HepG2 (cell line): ENCODE measurements around the gene LRRC45. TPM values are rescaled to one million over a fixed set of nuclear protein-coding genes. Genes with fewer than 3 reads are reported as not detected.

Source experiments
- AHR ChIP-seq: IDR thresholded peaks from 2 replicates; pipeline ENCODE4 v1.6.1; 2018; ENCODE audit warnings: missing genetic modification reagents, missing compliant biosample characterization
- HES4 ChIP-seq: sonication (generic); formaldehyde crosslinking; IDR thresholded peaks from 2 replicates; pipeline ENCODE4 v1.9.0; 2021; ENCODE audit warnings: mild to moderate bottlenecking, missing genetic modification reagents, borderline replicate concordance
- MED8 ChIP-seq: sonication (generic); formaldehyde crosslinking; IDR thresholded peaks from 2 replicates; pipeline ENCODE4 v1.8.1; 2023; ENCODE audit warnings: mild to moderate bottlenecking, missing genetic modification reagents; ENCODE audit not compliant: insufficient replicate concordance
- NPAS2 ChIP-seq: sonication (generic); formaldehyde crosslinking; IDR thresholded peaks from 2 replicates; pipeline ENCODE4 v1.8.0; 2022; ENCODE audit warnings: mild to moderate bottlenecking, missing genetic modification reagents, borderline replicate concordance
- RCOR2 ChIP-seq: IDR thresholded peaks from 2 replicates; pipeline ENCODE4 v1.6.1; 2016; ENCODE audit warnings: missing biosample characterization, missing genetic modification reagents
- SNRNP70 ChIP-seq: fragments of 200-400 bp; formaldehyde crosslinking; IDR thresholded peaks from 2 replicates; pipeline ENCODE4 v1.6.1; 2017; ENCODE audit warnings: mild to moderate bottlenecking, low read depth, low read length, moderate library complexity
- SOX5 ChIP-seq: IDR thresholded peaks from 2 replicates; pipeline ENCODE4 v1.6.1; 2016; ENCODE audit warnings: borderline replicate concordance
- TAF1 ChIP-seq: sonication (generic); formaldehyde crosslinking; IDR thresholded peaks from 2 replicates; pipeline ENCODE4 v1.4.0; 2020; ENCODE audit warnings: missing genetic modification reagents
- YY1 ChIP-seq: IDR thresholded peaks from 2 replicates; pipeline ENCODE4 v1.6.1; 2011; ENCODE audit warnings: low read length, low read depth, moderate library complexity, mild to moderate bottlenecking; ENCODE audit not compliant: insufficient read depth, insufficient replicate concordance
- ZIK1 ChIP-seq: sonication (generic); formaldehyde crosslinking; IDR thresholded peaks from 2 replicates; pipeline ENCODE4 v1.5.0; 2020; ENCODE audit warnings: mild to moderate bottlenecking, low read depth, missing genetic modification reagents, borderline replicate concordance
- ZNF292 ChIP-seq: sonication (generic); formaldehyde crosslinking; IDR thresholded peaks from 2 replicates; pipeline ENCODE4 v1.8.1; 2022; ENCODE audit warnings: mild to moderate bottlenecking, low read depth, missing genetic modification reagents, borderline replicate concordance
- ZNF749 ChIP-seq: sonication (generic); formaldehyde crosslinking; IDR thresholded peaks from 2 replicates; pipeline ENCODE4 v1.8.0; 2022; ENCODE audit warnings: mild to moderate bottlenecking, missing genetic modification reagents, moderate library complexity, borderline replicate concordance
- ZNF775 ChIP-seq: sonication (generic); formaldehyde crosslinking; IDR thresholded peaks from 2 replicates; pipeline ENCODE4 v1.4.0; 2020; ENCODE audit warnings: missing genetic modification reagents, mild to moderate bottlenecking, moderate library complexity, borderline replicate concordance
- ZNF782 ChIP-seq: sonication (generic); formaldehyde crosslinking; IDR thresholded peaks from 2 replicates; pipeline ENCODE4 v1.4.0; 2020; ENCODE audit warnings: missing genetic modification reagents, mild to moderate bottlenecking, borderline replicate concordance
- ZNF839 ChIP-seq: sonication (generic); formaldehyde crosslinking; IDR thresholded peaks from 2 replicates; pipeline ENCODE4 v1.4.0; 2020; ENCODE audit warnings: missing genetic modification reagents, mild to moderate bottlenecking, borderline replicate concordance
- ZSCAN31 ChIP-seq: sonication (generic); formaldehyde crosslinking; IDR thresholded peaks from 2 replicates; pipeline ENCODE4 v1.5.0; 2020; ENCODE audit warnings: low read depth, mild to moderate bottlenecking, missing genetic modification reagents
- polyA plus RNA-seq, 8 experiments: library from polyadenylated mRNA; depleted of rRNA in 3 of 8; stranded (reverse) in 7 of 8; unstranded in 1 of 8; fragments of >200 nt; fragmentation: Illumina TruSeq in 4 of 8; extraction: Trizol in 4 of 8; gene quantifications; 2 replicates each; pipeline versions ENCODE4 v1.2.1 to v1.2.3, GENCODE V29; 2011 to 2016; ENCODE audit warnings: low read depth in 4 of 8, missing spikeins in 1 of 8, mixed read lengths in 1 of 8; ENCODE audit not compliant: insufficient read depth in 1 of 8
- total RNA-seq, 5 experiments: library from RNA; depleted of rRNA; stranded (reverse); fragments of >200 nt; fragmentation: Illumina TruSeq; extraction: Trizol; gene quantifications; 2 replicates each; pipeline ENCODE4 v1.2.3, GENCODE V29; 2016; ENCODE audit warnings: low read depth in 1 of 5
- TF ChIP-seq, protein P1 (sequence below): IDR thresholded peaks from 2 replicates; pipeline ENCODE4 v1.6.1; 2016
- TF ChIP-seq, protein P2 (sequence below): sonication (generic); formaldehyde crosslinking; IDR thresholded peaks from 2 replicates; pipeline ENCODE4 v1.4.0; 2020; ENCODE audit warnings: missing genetic modification reagents
- TF ChIP-seq, protein P3 (sequence below): sonication (generic); formaldehyde crosslinking; IDR thresholded peaks from 2 replicates; pipeline ENCODE4 v1.4.0; 2020; ENCODE audit warnings: missing genetic modification reagents, low read depth, mild to moderate bottlenecking, borderline replicate concordance
- TF ChIP-seq, protein P4 (sequence below): sonication (generic); formaldehyde crosslinking; conservative IDR thresholded peaks from 2 replicates; pipeline ENCODE4 v1.5.0; 2020; ENCODE audit warnings: missing genetic modification reagents
- TF ChIP-seq, protein P5 (sequence below): sonication (generic); formaldehyde crosslinking; IDR thresholded peaks from 2 replicates; pipeline ENCODE4 v1.4.0; 2020; ENCODE audit warnings: mild to moderate bottlenecking, missing genetic modification reagents
- TF ChIP-seq, protein P6 (sequence below): sonication (generic); formaldehyde crosslinking; IDR thresholded peaks from 2 replicates; pipeline ENCODE4 v1.8.1; 2023; ENCODE audit warnings: missing genetic modification reagents, mild to moderate bottlenecking, borderline replicate concordance

Gene LRRC45
- total and polyA plus RNA-seq, 2 of the 13 experiments (the other 11 are each of a cell fraction or from before 2014, with no cell fraction given): 11.6 to 48.1 TPM

DNA sequence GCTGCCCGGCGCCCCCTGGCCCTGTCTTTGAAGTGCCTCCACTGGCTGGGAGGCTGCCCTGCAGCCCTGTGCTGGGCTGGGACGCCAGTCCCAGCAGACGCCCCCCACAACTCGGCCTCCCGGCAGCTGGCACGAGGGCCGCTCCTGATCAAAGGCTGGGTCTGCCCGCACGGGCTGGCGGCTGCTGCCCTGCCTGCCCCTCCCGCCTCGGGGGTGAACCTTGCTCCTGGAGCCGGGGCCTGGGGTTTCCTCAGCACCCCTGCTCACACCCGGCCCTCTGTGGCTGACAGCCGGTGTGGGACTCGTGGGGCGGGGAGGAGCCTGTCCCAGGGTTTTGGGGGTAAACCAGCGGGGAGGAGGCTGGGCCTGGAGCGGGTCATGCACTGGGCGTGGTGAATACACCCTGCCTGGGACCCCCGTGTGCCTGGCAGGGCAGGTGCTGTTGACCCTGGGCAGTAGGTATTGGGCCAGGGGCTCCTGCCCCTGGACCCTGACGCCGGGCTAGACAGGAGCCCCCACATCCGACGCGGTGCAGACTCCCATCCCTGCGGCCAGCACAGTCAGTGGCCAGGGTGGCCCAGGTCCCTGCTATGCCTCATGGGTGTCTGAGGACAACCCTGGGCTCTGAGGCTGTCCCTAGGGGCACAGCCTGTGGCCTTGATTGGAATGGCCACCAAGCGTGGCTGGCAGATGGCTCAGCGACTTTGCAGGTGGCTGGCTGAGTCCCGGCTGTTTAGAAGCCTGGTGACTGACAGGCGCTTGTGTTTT lies 22.1 kb upstream of the LRRC45 start (continued):
- TF ChIP-seq, protein P1, sequence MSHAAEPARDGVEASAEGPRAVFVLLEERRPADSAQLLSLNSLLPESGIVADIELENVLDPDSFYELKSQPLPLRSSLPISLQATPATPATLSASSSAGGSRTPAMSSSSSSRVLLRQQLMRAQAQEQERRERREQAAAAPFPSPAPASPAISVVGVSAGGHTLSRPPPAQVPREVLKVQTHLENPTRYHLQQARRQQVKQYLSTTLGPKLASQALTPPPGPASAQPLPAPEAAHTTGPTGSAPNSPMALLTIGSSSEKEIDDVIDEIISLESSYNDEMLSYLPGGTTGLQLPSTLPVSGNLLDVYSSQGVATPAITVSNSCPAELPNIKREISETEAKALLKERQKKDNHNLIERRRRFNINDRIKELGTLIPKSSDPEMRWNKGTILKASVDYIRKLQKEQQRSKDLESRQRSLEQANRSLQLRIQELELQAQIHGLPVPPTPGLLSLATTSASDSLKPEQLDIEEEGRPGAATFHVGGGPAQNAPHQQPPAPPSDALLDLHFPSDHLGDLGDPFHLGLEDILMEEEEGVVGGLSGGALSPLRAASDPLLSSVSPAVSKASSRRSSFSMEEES: peak; percentile 92
- TF ChIP-seq YY1 (peak; percentile 83), MED8 (peak; percentile 99), ZNF749 (CRISPR knock-in tag) (peak; percentile 92; the same call in 1 of the 2 replicates), ZNF775 (CRISPR knock-in tag) (no peak), ZSCAN31 (CRISPR knock-in tag) (peak; percentile 89), RCOR2 (CRISPR knock-in tag) (peak; percentile 67; the same call in 1 of the 2 replicates), SOX5 (CRISPR knock-in tag) (peak; percentile 90), AHR (CRISPR knock-in tag) (peak; percentile 53; the same call in 1 of the 2 replicates), HES4 (CRISPR knock-in tag) (no peak), ZIK1 (CRISPR knock-in tag) (peak; percentile 89; the same call in 1 of the 2 replicates), NPAS2 (CRISPR knock-in tag) (no peak), ZNF839 (CRISPR knock-in tag) (no peak), ZNF782 (CRISPR knock-in tag) (no peak), TAF1 (CRISPR knock-in tag) (peak; percentile 58; the same call in 1 of the 2 replicates), ZNF292 (CRISPR knock-in tag) (peak; percentile 35; the same call in 1 of the 2 replicates), SNRNP70 (no peak)
- TF ChIP-seq, protein P2, sequence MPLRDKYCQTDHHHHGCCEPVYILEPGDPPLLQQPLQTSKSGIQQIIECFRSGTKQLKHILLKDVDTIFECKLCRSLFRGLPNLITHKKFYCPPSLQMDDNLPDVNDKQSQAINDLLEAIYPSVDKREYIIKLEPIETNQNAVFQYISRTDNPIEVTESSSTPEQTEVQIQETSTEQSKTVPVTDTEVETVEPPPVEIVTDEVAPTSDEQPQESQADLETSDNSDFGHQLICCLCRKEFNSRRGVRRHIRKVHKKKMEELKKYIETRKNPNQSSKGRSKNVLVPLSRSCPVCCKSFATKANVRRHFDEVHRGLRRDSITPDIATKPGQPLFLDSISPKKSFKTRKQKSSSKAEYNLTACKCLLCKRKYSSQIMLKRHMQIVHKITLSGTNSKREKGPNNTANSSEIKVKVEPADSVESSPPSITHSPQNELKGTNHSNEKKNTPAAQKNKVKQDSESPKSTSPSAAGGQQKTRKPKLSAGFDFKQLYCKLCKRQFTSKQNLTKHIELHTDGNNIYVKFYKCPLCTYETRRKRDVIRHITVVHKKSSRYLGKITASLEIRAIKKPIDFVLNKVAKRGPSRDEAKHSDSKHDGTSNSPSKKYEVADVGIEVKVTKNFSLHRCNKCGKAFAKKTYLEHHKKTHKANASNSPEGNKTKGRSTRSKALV (CRISPR knock-in tag): peak; percentile 80; the same call in 1 of the 2 replicates
- TF ChIP-seq, protein P3, sequence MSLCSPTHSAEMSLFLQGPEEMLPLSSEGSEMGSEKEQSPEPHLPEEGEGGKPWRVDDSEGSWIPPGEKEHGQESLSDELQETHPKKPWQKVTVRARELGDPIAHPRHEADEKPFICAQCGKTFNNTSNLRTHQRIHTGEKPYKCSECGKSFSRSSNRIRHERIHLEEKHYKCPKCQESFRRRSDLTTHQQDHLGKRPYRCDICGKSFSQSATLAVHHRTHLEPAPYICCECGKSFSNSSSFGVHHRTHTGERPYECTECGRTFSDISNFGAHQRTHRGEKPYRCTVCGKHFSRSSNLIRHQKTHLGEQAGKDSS: peak; percentile 82; the same call in 1 of the 2 replicates
- TF ChIP-seq, protein P4, sequence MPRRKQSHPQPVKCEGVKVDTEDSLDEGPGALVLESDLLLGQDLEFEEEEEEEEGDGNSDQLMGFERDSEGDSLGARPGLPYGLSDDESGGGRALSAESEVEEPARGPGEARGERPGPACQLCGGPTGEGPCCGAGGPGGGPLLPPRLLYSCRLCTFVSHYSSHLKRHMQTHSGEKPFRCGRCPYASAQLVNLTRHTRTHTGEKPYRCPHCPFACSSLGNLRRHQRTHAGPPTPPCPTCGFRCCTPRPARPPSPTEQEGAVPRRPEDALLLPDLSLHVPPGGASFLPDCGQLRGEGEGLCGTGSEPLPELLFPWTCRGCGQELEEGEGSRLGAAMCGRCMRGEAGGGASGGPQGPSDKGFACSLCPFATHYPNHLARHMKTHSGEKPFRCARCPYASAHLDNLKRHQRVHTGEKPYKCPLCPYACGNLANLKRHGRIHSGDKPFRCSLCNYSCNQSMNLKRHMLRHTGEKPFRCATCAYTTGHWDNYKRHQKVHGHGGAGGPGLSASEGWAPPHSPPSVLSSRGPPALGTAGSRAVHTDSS (CRISPR knock-in tag): peak; percentile 32; the same call in 1 of the 2 replicates
- TF ChIP-seq, protein P5, sequence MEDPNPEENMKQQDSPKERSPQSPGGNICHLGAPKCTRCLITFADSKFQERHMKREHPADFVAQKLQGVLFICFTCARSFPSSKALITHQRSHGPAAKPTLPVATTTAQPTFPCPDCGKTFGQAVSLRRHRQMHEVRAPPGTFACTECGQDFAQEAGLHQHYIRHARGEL (CRISPR knock-in tag): peak; percentile 88; the same call in 1 of the 2 replicates
- TF ChIP-seq, protein P6, sequence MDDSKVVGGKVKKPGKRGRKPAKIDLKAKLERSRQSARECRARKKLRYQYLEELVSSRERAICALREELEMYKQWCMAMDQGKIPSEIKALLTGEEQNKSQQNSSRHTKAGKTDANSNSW: no peak
